ENCODE data around the gene FAM25A.
"Not testable (repeated sequence)": the region's sequence is repeated elsewhere in the genome, so short reads cannot be mapped to it uniquely, and the experiment has no call there.

GRCh38 chr10:86978457-86978856 is 41.6 kb upstream of the FAM25A start:
- TF ChIP-seq CTCF (IDR thresholded peaks at IDR 0.05; ENCODE audit: low read depth, low read length); POLR2A (IDR thresholded peaks at IDR 0.05; ENCODE audit: extremely low read depth, insufficient read length); MAX (IDR thresholded peaks at IDR 0.05; ENCODE audit: low read depth, low read length): not testable (repeated sequence)
